Gastrocnemius medialis (tissue), 4 donors: ENCODE results near the gene MTFR2. TPM values are rescaled to one million over a fixed set of nuclear protein-coding genes. Genes with fewer than 3 reads are reported as not detected.

Source experiments
- ATAC-seq, 2 donors: fragments of 150-250 bp; one replicate each; pipeline ENCODE4 v1.9.1; 2016
- DNase-seq, 2 donors: peaks; one replicate each; pipeline ENCODE4 v3.0.0-alpha.2; 2019
- H3K27ac ChIP-seq, 4 donors: fragments of 200-600 bp; sonication (generic); 1 replicate in 1 of 4; 2 replicates in 3 of 4; pipeline ENCODE4 v1.5.1; 2016 to 2018; ENCODE audit warnings: mild to moderate bottlenecking in 2 of 4, moderate library complexity in 1 of 4
- H3K27me3 ChIP-seq, 3 donors: fragments of 200-600 bp; sonication (generic) in 2 of 3; 1 replicate in 1 of 3; 2 replicates in 2 of 3; pipeline versions ENCODE4 v1.5.1 to v1.6.0; 2016 to 2019; ENCODE audit warnings: mild to moderate bottlenecking in 1 of 3, moderate library complexity in 1 of 3
- H3K36me3 ChIP-seq, 2 donors: fragments of 200-600 bp; sonication (generic) in 1 of 2; one replicate each; pipeline ENCODE4 v1.5.1; 2017 to 2018
- H3K4me1 ChIP-seq, 2 donors: fragments of 200-600 bp; sonication (generic) in 1 of 2; one replicate each; pipeline ENCODE4 v1.5.1; 2016 to 2017; ENCODE audit warnings: mild to moderate bottlenecking in 2 of 2
- H3K4me3 ChIP-seq, 4 donors: fragments of 200-600 bp; sonication (generic) in 3 of 4; 1 replicate in 1 of 4; 2 replicates in 3 of 4; pipeline ENCODE4 v1.5.1; 2016 to 2019; ENCODE audit warnings: mild to moderate bottlenecking in 2 of 4
- H3K9me3 ChIP-seq, 3 donors: fragments of 200-600 bp; sonication (generic) in 2 of 3; 1 replicate in 1 of 3; 2 replicates in 2 of 3; pipeline ENCODE4 v1.5.1; 2016 to 2019
- POLR2A ChIP-seq, 2 donors: fragments of 450-650 bp; IDR thresholded peaks; one replicate each; pipeline ENCODE4 v1.6.1; 2017; ENCODE audit warnings: antibody characterized with exemption in 2 of 2, mild to moderate bottlenecking in 2 of 2, moderate library complexity in 2 of 2
- in situ Hi-C, 4 donors: fragments of 200-750 bp; cut with MboI; loops; one replicate each; pipeline versions ENCODE4 v1.15.0 to v1.8.0; 2017; ENCODE audit warnings: low sequenced_read_pairs in 4 of 4
- intact Hi-C: fragments of 100-400 bp; cut with DNase I; formaldehyde crosslinking; loops from one replicate; pipeline ENCODE4 v1.15.1; 2023; ENCODE audit warnings: low total_unique reads
- total RNA-seq, 4 donors: library from RNA; depleted of rRNA; stranded (reverse); fragments of >200 nt; gene quantifications; one replicate each; pipeline versions ENCODE4 v1.1.0 to v1.2.3, GENCODE V29; 2016
- TF ChIP-seq, protein P1 (sequence below), 5 experiments: fragments of 450-650 bp in 3 of 5; fragments of 200-600 bp in 2 of 5; sonication (generic) in 2 of 5; IDR thresholded peaks in 4 of 5; conservative IDR thresholded peaks in 1 of 5; 1 replicate in 4 of 5; 2 replicates in 1 of 5; pipeline ENCODE4 v1.5.1; 2016 to 2019; ENCODE audit warnings: antibody characterized with exemption in 5 of 5, mild to moderate bottlenecking in 3 of 5, moderate library complexity in 3 of 5

The MTFR2 gene
- total RNA-seq, 4 donors from 2014 or later = 0.51 TPM; not detected in 3

DNA sequence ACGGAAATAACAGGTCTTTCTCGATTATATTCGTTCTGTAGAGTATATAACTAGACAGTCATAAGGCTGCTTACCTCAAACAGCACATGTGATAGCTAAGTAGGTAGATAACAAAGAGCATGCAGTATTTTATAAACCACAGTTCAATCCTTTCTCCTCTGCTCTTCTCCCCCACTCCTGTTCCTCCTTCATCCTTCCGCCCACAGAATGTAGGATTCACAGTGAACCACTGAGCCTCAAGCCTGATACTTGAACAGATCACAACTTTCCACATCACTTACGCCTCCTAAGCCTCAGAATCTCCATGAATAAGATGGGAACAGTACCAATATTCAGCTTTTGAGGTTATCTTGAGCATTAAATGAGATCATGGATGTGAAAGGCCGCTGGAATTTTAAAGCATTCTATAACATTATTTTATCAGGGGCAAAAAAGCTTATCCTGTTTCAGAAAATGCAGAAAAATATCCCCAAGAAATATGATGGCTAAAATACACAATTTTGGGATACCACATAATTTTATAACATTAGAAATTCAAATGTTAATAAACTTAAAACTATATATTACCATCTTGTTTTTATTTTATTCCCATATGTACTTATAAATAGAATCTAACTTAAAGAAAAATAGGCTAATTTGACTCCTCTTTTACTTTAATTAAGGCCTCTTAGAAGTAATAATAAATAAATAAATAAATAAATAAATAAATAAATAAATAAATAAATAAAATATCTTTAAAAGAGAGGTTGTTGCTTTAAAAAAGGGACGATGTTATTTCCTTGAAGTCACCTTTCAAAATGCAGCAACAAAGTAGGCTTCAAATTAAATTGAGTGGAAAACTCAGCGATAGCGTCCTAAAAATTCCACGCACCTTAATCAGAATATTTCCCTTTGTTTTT, 33.4 kb downstream of the MTFR2 start:
- no peak for ATAC-seq
- no peaks in the 10 kb centered on the region for H3K36me3 ChIP-seq
- H3K27ac ChIP-seq = no peak overlapping the region
- no peak for DNase-seq
- TF ChIP-seq POLR2A (IDR thresholded peaks at IDR 0.05) = no peak
- TF ChIP-seq, protein P1, sequence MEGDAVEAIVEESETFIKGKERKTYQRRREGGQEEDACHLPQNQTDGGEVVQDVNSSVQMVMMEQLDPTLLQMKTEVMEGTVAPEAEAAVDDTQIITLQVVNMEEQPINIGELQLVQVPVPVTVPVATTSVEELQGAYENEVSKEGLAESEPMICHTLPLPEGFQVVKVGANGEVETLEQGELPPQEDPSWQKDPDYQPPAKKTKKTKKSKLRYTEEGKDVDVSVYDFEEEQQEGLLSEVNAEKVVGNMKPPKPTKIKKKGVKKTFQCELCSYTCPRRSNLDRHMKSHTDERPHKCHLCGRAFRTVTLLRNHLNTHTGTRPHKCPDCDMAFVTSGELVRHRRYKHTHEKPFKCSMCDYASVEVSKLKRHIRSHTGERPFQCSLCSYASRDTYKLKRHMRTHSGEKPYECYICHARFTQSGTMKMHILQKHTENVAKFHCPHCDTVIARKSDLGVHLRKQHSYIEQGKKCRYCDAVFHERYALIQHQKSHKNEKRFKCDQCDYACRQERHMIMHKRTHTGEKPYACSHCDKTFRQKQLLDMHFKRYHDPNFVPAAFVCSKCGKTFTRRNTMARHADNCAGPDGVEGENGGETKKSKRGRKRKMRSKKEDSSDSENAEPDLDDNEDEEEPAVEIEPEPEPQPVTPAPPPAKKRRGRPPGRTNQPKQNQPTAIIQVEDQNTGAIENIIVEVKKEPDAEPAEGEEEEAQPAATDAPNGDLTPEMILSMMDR (IDR thresholded peaks at IDR 0.05 in 4 of 5, conservative IDR thresholded peaks at IDR 0.05 in 1 of 5) = no peak
- no peaks in the 10 kb centered on the region for H3K4me1 ChIP-seq
- intact Hi-C loops (no loop called here), in situ Hi-C loops (no loop called here)
- no peaks in the 10 kb centered on the region for H3K27me3 ChIP-seq
- H3K4me3 ChIP-seq = no peak overlapping the region
- no peaks in the 10 kb centered on the region for H3K9me3 ChIP-seq

- Histone ChIP-seq H3K4me1 (no peaks in the 10 kb centered on the region), H3K36me3 (no peaks in the 10 kb centered on the region), H3K4me3 (no peak overlapping the region), H3K9me3 (no peaks in the 10 kb centered on the region), H3K27ac (no peak overlapping the region), H3K27me3 (no peaks in the 10 kb centered on the region)
- DNase-seq (no peak), ATAC-seq (no peak)
- intact Hi-C loops = no loop called here
- in situ Hi-C loops = no loop called here
- TF ChIP-seq, protein P1 (IDR thresholded peaks at IDR 0.05 in 4 of 5, conservative IDR thresholded peaks at IDR 0.05 in 1 of 5) = no peak
- TF ChIP-seq POLR2A (IDR thresholded peaks at IDR 0.05) = no peak
Observed at GRCh38 chr6:136213853-136214252, 36.3 kb downstream of the MTFR2 start.

- Histone ChIP-seq H3K27me3 (no peaks in the 10 kb centered on the region), H3K4me1 (no peaks in the 10 kb centered on the region), H3K4me3 (no peak overlapping the region), H3K9me3 (no peaks in the 10 kb centered on the region), H3K27ac (no peak overlapping the region), H3K36me3 (no peaks in the 10 kb centered on the region)
- DNase-seq = no peak
- no peak for ATAC-seq
- intact Hi-C loops = no loop called here
- TF ChIP-seq, protein P1 (IDR thresholded peaks at IDR 0.05 in 4 of 5, conservative IDR thresholded peaks at IDR 0.05 in 1 of 5) = no peak
- TF ChIP-seq POLR2A (IDR thresholded peaks at IDR 0.05) = no peak
- in situ Hi-C loops = no loop called here
Observed at GRCh38 chr6:136213012-136213539, 37.0 kb downstream of the MTFR2 start.

DNA sequence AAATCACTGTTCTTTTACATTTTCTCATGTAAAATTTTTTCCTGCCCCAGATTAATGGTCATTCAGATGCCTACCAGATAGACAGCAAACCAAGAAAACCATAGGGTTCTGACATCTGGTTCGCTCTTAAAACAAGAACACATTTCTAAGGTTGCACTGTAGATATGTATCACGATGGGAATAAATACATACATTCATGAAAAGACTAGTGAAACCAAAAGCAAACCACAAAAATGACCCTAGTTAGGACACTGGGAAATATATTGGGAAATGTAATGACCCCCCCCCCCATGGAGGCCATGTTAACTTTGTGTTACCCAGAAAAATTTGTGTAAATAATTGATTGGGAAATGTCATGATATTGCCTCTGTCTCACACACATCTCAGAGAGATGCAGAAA, 37.5 kb downstream of the MTFR2 start:
- H3K36me3 ChIP-seq = no peaks in the 10 kb centered on the region
- H3K27ac ChIP-seq = no peak overlapping the region
- in situ Hi-C loops = no loop called here
- no peak overlapping the region for H3K4me3 ChIP-seq
- no peaks in the 10 kb centered on the region for H3K4me1 ChIP-seq
- no peaks in the 10 kb centered on the region for H3K27me3 ChIP-seq
- no peak for DNase-seq
- TF ChIP-seq, protein P1 (IDR thresholded peaks at IDR 0.05 in 4 of 5, conservative IDR thresholded peaks at IDR 0.05 in 1 of 5) = no peak
- TF ChIP-seq POLR2A (IDR thresholded peaks at IDR 0.05) = no peak
- H3K9me3 ChIP-seq = no peaks in the 10 kb centered on the region
- intact Hi-C loops = no loop called here
- no peak for ATAC-seq
